HG02852 (cell line): Measurements from ENCODE around the gene FTH1.
"Not testable (repeated sequence)": the region's sequence is repeated elsewhere in the genome, so short reads cannot be mapped to it uniquely, and the experiment has no call there.

Source experiments
- ATAC-seq: cut with Tn5 transposase; IDR thresholded peaks from one replicate; pipeline ENCODE4 v1.9.1; 2021; ENCODE audit warnings: mild to moderate bottlenecking, moderate library complexity; ENCODE audit not compliant: unreplicated experiment

Gene FTH1

DNA sequence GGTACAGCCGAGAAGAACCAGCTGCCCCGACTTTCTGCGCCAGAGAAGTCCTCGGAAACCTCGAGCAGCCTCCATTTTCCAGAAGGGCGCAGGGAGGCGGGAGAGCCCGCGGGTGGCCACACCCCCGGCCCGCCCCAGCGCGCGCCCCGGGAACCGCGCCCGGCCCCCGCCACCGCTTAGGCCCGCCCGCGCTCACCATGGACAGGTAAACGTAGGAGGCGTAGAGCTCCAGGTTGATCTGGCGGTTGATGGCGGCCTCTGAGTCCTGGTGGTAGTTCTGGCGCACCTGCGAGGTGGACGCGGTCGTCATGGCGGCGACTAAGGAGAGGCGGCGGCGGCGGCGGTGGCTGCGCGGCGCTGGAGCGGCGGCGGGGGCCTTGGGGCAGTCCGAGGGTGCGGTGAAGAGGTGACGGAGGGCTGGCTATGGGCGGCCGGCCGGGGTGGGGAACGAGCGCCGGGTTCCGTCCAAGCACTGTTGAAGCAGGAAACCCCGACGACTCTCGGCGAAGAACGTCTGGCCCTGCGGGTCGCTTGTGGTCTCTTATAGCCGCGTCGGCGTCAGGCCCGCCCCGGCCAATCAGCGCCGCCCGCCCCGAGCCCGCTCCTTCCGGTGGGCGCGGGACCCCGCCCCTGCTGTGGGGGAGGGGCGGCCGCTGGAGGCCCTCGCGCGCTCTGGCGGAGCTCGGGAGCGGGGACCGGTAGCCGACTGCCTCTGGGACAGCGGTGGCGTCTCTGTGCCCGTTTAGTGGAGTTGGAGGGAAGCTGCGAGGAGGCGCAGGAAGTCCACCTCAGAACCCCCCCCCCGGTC, at the start of gene FTH1:
FTH1 (minus strand) TSS at position 519 of the 808 bp plus-strand sequence; CDS start at position 310, 209 bp downstream.
- ATAC-seq: peak; percentile 57

GRCh38 chr11:62015615-62016014, 48.2 kb upstream of the FTH1 start:
- ATAC-seq: no peak

DNA sequence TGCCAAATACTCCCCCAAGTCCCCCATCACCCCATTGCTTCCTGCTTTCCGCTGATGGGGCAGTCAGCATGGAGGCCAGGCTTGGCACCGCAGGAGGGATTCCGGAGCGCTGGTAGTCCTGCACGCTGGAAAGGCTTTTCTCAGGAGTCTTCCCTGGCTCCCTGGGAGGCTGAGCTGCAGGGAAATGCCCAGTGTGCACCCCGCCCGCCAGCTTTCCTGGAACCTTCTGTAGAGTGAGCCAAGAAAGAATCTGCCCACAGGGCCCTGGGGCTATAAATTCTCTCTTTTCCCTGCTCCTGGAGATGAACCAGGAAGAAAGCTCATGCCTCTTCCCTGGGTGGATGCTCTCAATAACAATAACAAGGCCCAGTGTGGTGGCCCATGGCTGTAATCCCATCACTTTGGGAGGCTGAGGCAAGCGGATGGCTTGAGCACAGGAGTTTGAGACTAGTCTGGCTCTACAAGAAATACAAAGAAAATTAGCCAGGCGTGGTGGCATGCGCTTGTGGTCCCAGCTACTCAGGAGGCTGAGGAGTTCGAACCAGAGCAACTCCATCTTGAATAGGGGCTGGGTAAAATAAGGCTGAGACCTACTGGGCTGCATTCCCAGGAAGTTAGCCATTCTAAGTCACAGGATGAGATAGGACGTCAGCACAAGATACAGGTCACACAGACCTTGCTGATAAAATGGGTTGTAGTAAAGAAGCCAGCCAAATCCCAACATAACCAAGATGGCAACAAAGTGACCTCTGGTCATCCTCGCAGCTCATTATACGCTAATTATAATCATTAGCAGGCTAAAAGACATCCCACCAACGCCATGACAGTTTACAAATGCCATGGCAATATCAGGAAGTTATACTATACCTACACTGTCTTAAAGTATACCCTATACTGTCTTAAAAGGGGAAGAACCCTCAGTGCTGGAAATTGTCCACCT, 46.4 kb upstream of the FTH1 start:
- no peak for ATAC-seq

DNA sequence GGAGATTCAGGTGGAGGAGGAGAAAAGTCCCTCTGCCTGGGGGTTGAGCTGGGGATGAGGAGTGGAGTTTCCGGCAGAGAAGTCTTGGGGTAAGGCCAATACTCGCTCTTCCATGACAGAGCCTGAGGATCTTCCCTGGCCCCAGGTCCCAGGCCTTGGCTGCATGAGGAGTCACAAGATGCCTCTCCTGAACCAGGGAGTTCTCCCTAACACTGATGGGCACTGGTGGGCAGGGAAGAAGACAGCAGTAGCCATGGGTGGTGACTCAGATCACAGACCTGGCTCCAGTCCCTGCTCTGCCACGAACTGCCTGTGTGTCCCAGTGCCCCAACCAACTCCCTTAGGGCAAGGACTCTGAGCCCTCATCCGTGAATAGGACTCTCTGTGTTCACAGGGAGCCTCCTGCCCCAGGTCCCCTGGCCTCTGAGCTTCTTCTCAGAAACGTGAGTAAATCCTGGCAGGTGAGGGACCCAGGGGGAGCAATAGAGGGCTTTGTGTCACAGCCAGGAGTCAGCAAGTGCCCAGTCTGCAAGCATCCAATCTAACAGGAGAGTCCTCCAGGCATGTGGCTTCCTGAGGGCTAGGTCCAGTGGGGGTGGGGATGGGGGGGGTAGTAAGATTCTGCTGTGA, 45.5 kb upstream of the FTH1 start:
- ATAC-seq: no peak

- ATAC-seq: no peak
Measured at GRCh38 chr11:62012451-62012831, 45.0 kb upstream of the FTH1 start.

- ATAC-seq: no peak
Measured at GRCh38 chr11:62011881-62012280, 44.4 kb upstream of the FTH1 start.

DNA sequence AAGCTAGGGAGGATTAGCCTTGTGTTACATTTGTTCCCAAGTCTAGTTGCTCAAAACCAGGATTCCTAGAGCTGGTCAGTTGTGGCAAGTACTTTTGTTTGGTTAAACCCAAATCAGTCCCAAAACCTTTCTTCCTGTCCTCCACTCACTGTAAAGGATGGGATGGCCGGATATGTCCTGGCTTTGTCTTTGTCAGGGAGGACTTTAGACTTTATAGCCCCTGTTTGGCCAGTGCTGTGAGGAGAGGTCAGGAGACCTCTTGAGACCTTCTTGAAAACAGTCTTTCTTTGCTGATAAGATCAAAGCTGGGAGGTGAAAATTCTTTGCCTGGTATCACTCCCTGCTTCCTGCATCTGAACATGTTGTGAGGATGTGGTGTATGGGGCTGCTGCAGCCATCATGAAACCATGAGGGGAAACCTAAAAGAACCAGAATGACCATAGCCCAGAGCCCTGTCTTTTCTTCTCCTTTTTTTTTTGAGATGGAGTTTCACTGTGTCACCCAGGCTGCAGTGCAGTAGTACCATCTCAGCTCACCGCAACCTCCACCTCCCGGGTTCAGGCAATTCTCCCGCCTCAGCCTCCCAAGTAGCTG, 43.6 kb upstream of the FTH1 start:
- ATAC-seq: no peak

- ATAC-seq: no peak
Measured at GRCh38 chr11:62008193-62008592, 40.8 kb upstream of the FTH1 start.

DNA sequence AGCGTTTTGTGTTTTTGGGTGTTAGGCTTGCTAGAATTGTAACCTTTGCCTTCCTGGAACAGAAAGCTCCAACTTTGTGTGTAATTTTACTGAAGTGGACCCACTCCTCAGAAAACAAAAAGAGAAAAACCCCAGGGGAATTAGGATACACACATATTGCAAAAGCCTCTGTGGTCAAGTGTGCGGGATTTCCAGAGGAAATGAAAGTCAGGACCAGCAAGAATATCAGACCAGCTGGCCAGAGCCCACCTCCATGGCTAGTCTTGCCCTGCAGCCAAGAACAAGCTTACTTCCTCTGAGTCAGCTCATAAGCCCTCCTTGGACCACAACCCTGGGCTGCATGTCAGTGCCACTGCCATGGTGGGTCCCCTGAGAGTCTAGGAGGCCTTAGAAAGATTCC, 37.0 kb upstream of the FTH1 start:
- ATAC-seq: no peak

DNA sequence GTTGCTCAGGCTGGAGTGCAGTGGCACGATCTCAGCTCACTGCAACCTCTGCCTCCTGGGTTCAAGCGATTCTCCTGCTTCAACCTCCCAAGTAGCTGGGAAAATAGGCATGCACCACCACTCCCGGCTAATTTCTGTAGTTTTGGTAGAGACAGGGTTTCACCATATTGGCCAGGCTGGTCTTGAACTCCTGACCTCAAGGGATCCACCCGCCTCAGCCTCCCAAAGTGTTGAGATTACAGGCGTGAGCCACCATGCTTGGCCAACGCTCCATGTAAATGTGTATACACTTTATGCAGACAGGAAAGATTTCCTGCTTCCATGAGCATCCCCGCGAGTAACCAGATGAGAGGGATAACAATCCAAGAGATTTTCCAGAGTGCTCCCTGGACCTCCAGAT, 34.8 kb upstream of the FTH1 start:
- ATAC-seq: not testable (repeated sequence)

DNA sequence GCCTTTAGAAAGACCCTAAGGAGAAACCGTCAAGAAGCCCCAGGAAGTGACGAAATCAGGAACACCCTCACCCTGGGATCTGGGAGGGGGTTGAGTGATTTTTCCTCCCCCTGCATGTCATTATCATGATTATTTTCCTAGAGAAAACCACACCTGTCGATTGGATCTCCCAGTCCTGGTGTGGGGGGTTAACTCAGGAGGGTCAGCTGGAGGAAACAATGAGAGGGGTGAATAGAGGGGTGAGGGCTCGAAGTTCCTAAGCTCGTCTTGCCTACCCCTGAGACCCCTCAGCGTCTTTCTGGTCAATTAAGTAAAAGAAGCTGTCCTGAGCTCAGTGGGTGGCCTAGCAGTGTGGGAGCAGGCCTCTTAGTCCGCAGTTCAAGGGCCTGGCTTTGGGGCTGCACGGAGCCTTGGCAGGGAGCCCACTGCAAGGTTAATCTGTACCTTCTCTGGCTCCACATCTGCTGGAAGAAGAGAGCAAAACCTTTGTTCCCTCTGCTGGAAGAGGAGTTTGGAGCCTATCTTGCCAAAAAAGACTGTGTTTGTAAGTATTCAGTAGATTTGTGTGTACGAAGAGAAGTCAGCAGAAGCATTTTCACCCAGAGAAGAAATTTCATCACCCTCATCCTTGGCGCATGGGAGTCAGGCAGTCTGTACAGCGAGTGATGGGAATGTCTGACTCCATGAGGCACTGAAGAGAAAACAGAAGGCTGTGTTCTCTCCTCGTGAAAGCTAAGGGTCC, 34.2 kb upstream of the FTH1 start:
- no peak for ATAC-seq

DNA sequence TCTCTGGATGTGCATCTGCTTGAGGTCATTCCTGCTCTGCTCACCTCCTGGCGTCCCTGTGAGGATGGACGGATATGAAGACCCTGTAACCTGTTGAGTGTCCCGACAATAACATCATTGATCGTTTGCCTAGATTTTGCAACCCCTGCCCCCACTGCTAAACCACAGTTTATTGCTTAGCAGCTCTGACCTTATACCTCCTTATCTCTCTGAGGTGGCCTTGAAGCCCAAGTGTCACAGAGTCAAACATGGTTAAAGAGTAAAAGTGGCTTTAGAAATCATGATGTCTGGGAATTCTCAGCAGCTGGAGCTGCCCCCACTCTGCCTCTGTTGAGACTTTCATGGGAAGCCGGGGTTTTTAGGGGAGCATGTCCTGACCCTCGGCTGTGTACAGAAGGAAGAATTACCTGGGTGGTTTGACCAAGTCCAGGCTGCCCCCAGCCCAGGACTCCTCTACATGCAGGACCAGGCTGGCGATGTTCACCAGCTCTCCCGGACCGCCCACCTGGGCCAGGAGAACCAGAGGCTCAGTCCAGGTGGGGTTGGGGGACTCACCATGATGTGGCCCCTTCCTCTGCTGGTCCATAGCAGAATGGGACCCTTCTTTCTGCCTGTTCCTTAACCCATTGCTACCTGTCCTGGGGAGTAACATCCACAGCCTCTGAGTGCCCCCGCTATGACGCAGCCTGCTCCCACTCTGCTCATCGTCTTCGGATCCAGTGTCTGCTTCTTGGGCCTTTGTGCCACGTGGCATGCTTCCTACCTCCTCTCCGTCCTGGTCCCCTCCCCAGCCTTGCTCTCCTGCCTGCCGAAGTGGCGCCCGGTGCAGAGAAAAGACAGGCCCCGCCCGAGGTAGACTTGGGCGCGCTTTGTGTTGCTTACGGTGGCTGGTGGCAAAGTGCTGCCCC, 33.4 kb upstream of the FTH1 start:
- no peak for ATAC-seq

DNA sequence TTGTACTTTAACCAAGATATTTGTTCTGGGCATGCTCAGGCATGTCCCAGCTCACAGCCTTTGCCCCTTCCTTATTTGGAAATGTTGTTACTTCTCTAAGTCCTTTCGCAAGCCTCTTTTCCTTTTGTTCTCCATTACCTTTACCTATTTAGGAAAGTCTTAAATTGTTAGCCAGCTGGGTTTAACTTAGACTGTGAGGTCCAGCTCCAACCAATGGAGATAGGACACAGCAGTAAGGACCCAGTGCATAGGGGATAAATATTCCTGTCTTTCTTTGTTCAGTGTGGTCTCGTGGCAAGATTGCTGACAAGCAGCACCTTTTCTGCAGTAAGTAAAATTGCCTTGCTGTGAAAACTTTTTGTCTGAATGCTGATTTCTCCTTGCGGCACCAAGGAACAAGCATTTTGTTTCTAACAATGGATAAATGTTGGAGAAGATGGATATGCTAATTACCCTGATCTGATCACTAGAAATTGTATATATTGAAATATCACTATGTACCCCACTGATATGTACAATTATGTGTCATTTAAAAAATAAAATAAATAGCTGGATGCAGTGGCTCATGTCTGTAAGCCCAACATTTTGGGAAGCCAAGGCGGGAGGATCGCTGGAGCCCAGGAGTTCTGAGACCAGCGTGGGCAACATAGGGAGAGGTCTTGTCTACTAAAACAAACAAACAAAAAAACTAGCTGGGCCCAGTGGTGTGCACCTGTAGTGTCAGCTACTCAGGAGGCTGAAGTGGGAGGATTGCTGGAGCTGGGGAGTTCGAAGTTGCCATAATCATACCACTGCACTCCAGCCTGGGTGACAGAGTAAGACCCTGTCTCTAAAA, 31.9 kb upstream of the FTH1 start:
- ATAC-seq: no peak

DNA sequence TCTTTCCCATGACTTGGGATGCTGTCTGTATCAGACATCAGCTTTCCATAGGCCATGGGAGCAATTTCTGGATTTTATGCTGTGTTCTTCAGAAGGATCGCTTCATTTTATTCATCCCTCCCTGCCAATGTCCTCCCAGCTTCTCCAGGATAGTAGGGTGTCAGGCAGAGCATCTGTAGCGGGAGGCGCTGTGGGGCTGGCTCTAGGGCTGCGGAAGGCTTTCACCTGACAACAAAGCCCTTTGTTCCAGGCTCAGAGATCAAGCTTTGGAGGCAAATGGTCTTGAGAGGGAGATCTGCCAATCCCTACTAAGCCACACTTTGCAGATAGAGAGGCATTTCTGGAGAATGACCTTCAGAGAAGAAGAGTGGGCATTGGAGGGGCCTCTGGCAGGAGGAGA, 29.5 kb upstream of the FTH1 start:
- ATAC-seq: no peak

- no peak for ATAC-seq
Measured at GRCh38 chr11:61994981-61995380, 27.5 kb upstream of the FTH1 start.

GRCh38 chr11:61985869-61986268, 18.4 kb upstream of the FTH1 start:
- no peak for ATAC-seq

DNA sequence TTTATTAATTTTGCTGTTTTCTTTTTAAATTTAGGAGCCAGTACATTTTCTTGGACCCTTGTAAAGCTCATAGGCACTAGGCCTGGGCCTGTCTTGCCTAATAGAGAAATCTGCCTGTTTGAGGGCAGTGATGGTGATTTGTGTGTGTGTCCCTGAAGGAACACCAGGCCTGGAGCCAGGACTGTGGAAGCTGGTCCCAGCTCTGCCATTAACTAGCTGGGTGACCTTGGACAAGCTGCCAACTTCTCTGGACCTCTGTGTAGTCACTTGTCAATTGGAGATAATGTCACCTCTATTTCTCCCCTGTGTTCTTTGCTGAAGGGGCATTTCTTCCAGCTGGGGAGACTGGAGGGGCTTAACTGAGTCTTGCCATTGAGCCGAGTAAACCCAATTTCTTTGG, 16.0 kb upstream of the FTH1 start:
- no peak for ATAC-seq

DNA sequence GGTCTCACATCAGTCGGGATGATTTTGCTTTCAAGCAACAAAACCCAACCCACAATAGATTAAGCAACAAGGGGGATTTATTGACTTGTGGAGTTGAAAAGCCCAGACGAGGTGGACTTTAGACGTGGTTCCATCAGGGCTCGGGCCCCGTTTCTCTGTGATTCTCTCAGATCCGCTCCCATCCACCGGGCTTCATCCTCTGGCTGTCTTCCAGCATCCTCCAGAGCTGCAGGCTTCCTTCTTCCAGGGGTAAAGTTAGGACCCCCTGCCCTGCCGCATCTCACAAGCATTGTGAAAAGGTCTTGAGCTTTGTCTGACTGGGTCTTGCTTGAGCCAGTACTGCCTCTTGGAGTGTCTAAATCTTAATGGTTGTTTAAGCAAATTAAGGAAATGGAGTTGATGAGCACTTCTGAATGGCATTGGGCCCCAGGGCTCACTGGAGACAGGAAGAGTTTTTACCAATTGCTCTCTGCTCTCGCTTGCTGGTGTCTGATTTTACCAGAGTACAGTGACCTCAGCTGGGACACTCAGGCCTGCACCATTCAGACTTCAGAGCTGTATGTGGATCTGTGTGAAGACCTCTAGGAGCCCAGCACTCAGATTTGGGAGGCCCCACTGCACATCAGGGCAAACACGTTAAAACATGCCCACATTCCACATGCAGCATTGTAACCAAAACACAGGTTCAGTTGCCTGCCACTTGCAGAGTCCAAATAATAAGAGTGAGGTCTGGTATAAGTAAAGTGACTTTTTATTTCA, 13.5 kb upstream of the FTH1 start:
- no peak for ATAC-seq
